Gastrocnemius medialis (tissue), 4 donors: ENCODE data around the gene KRTAP12-4. TPM values are rescaled to one million over a fixed set of nuclear protein-coding genes. Genes with fewer than 3 reads are reported as not detected.
"Not testable (repeated sequence)": the region's sequence is repeated elsewhere in the genome, so short reads cannot be mapped to it uniquely, and the experiment has no call there.

Source experiments
- ATAC-seq, 2 donors: fragments of 150-250 bp; one replicate each; pipeline ENCODE4 v1.9.1; 2016
- DNase-seq, 2 donors: peaks; one replicate each; pipeline ENCODE4 v3.0.0-alpha.2; 2019
- H3K27ac ChIP-seq, 4 donors: fragments of 200-600 bp; sonication (generic); 1 replicate in 1 of 4; 2 replicates in 3 of 4; pipeline ENCODE4 v1.5.1; 2016 to 2018; ENCODE audit warnings: mild to moderate bottlenecking in 2 of 4, moderate library complexity in 1 of 4
- H3K27me3 ChIP-seq, 3 donors: fragments of 200-600 bp; sonication (generic) in 2 of 3; 1 replicate in 1 of 3; 2 replicates in 2 of 3; pipeline versions ENCODE4 v1.5.1 to v1.6.0; 2016 to 2019; ENCODE audit warnings: mild to moderate bottlenecking in 1 of 3, moderate library complexity in 1 of 3
- H3K36me3 ChIP-seq, 2 donors: fragments of 200-600 bp; sonication (generic) in 1 of 2; one replicate each; pipeline ENCODE4 v1.5.1; 2017 to 2018
- H3K4me1 ChIP-seq, 2 donors: fragments of 200-600 bp; sonication (generic) in 1 of 2; one replicate each; pipeline ENCODE4 v1.5.1; 2016 to 2017; ENCODE audit warnings: mild to moderate bottlenecking in 2 of 2
- H3K4me3 ChIP-seq, 4 donors: fragments of 200-600 bp; sonication (generic) in 3 of 4; 1 replicate in 1 of 4; 2 replicates in 3 of 4; pipeline ENCODE4 v1.5.1; 2016 to 2019; ENCODE audit warnings: mild to moderate bottlenecking in 2 of 4
- H3K9me3 ChIP-seq, 3 donors: fragments of 200-600 bp; sonication (generic) in 2 of 3; 1 replicate in 1 of 3; 2 replicates in 2 of 3; pipeline ENCODE4 v1.5.1; 2016 to 2019
- CTCF ChIP-seq, 5 experiments: fragments of 450-650 bp in 3 of 5; fragments of 200-600 bp in 2 of 5; sonication (generic) in 2 of 5; IDR thresholded peaks in 4 of 5; conservative IDR thresholded peaks in 1 of 5; 1 replicate in 4 of 5; 2 replicates in 1 of 5; pipeline ENCODE4 v1.5.1; 2016 to 2019; ENCODE audit warnings: antibody characterized with exemption in 5 of 5, mild to moderate bottlenecking in 3 of 5, moderate library complexity in 3 of 5
- POLR2A ChIP-seq, 2 donors: fragments of 450-650 bp; IDR thresholded peaks; one replicate each; pipeline ENCODE4 v1.6.1; 2017; ENCODE audit warnings: antibody characterized with exemption in 2 of 2, mild to moderate bottlenecking in 2 of 2, moderate library complexity in 2 of 2
- in situ Hi-C, 4 donors: fragments of 200-750 bp; cut with MboI; loops; one replicate each; pipeline versions ENCODE4 v1.15.0 to v1.8.0; 2017; ENCODE audit warnings: low sequenced_read_pairs in 4 of 4
- intact Hi-C: fragments of 100-400 bp; cut with DNase I; formaldehyde crosslinking; loops from one replicate; pipeline ENCODE4 v1.15.1; 2023; ENCODE audit warnings: low total_unique reads
- total RNA-seq, 4 donors: library from RNA; depleted of rRNA; stranded (reverse); fragments of >200 nt; gene quantifications; one replicate each; pipeline versions ENCODE4 v1.1.0 to v1.2.3, GENCODE V29; 2016

The KRTAP12-4 gene
- total RNA-seq, 4 donors from 2014 or later = not detected

- DNase-seq = no peak
- no peaks in the 10 kb centered on the region for H3K4me1 ChIP-seq
- no peak for TF ChIP-seq CTCF (IDR thresholded peaks at IDR 0.05 in 4 of 5, conservative IDR thresholded peaks at IDR 0.05 in 1 of 5)
- TF ChIP-seq POLR2A (IDR thresholded peaks at IDR 0.05) = no peak
- no peak for ATAC-seq
- in situ Hi-C loops (no loop called here), intact Hi-C loops (no loop called here)
- no peaks in the 10 kb centered on the region for H3K36me3 ChIP-seq
- peaks cover 16 to 26% (median 22%) of the 10 kb centered on the region in 3 donors for H3K27me3 ChIP-seq
- no peaks in the 10 kb centered on the region for H3K9me3 ChIP-seq
- no peak overlapping the region for H3K27ac ChIP-seq
- no peak overlapping the region for H3K4me3 ChIP-seq
Measured at GRCh38 chr21:44686843-44687561, 32.5 kb upstream of the KRTAP12-4 start.

- TF ChIP-seq CTCF (IDR thresholded peaks at IDR 0.05 in 4 of 5, conservative IDR thresholded peaks at IDR 0.05 in 1 of 5) = no peak
- TF ChIP-seq POLR2A (IDR thresholded peaks at IDR 0.05) = no peak
- intact Hi-C loops = no loop called here
- Histone ChIP-seq H3K27me3 (peaks cover 16 to 26% (median 22%) of the 10 kb centered on the region in 3 donors), H3K4me3 (no peak overlapping the region), H3K27ac (no peak overlapping the region), H3K9me3 (no peaks in the 10 kb centered on the region), H3K36me3 (no peaks in the 10 kb centered on the region), H3K4me1 (no peaks in the 10 kb centered on the region)
- ATAC-seq (no peak), DNase-seq (no peak)
- in situ Hi-C loops = no loop called here
Measured at GRCh38 chr21:44686000-44686781, 31.7 kb upstream of the KRTAP12-4 start.

- H3K36me3 ChIP-seq, DNase-seq, ATAC-seq, H3K27ac ChIP-seq, intact Hi-C loops, H3K4me1 ChIP-seq, H3K4me3 ChIP-seq, in situ Hi-C loops, H3K9me3 ChIP-seq: not testable (repeated sequence)
- H3K27me3 ChIP-seq = peaks cover 16 to 26% (median 20%) of the 10 kb centered on the region in 3 donors
Measured at GRCh38 chr21:44685050-44685449, 30.6 kb upstream of the KRTAP12-4 start.

- no peak for DNase-seq
- in situ Hi-C loops = no loop called here
- Histone ChIP-seq H3K27me3 (peaks cover 20 to 26% (median 21%) of the 10 kb centered on the region in 3 donors), H3K9me3 (no peaks in the 10 kb centered on the region), H3K4me1 (no peaks in the 10 kb centered on the region), H3K4me3 (no peak overlapping the region), H3K36me3 (no peaks in the 10 kb centered on the region), H3K27ac (no peak overlapping the region)
- ATAC-seq = no peak
- intact Hi-C loops = no loop called here
- TF ChIP-seq POLR2A (IDR thresholded peaks at IDR 0.05) = no peak
- no peak for TF ChIP-seq CTCF (IDR thresholded peaks at IDR 0.05 in 4 of 5, conservative IDR thresholded peaks at IDR 0.05 in 1 of 5)
Measured at GRCh38 chr21:44684483-44684882, 30.0 kb upstream of the KRTAP12-4 start.

GRCh38 chr21:44684077-44684476 is 29.6 kb upstream of the KRTAP12-4 start:
- DNase-seq (no peak), ATAC-seq (no peak)
- H3K4me3 ChIP-seq = no peak overlapping the region
- in situ Hi-C loops (no loop called here), intact Hi-C loops (no loop called here)
- H3K9me3 ChIP-seq = no peaks in the 10 kb centered on the region
- no peak overlapping the region for H3K27ac ChIP-seq
- no peaks in the 10 kb centered on the region for H3K36me3 ChIP-seq
- peaks cover 20 to 26% (median 21%) of the 10 kb centered on the region in 3 donors for H3K27me3 ChIP-seq
- no peaks in the 10 kb centered on the region for H3K4me1 ChIP-seq
- TF ChIP-seq POLR2A (IDR thresholded peaks at IDR 0.05) (no peak), CTCF (IDR thresholded peaks at IDR 0.05 in 4 of 5, conservative IDR thresholded peaks at IDR 0.05 in 1 of 5) (no peak)
